ENCODE measurements around the gene RUNX2.

The RUNX2 gene

GRCh38 chr6:45630801-45631200 lies 302.7 kb downstream of the RUNX2 start:
- no peak for DNase-seq

- peak; percentile 57 for DNase-seq
Measured at GRCh38 chr6:45631396-45631795, 303.3 kb downstream of the RUNX2 start.

GRCh38 chr6:45633272-45633908 lies 305.3 kb downstream of the RUNX2 start:
- no peak for DNase-seq

GRCh38 chr6:45634231-45634630 lies 306.1 kb downstream of the RUNX2 start:
- no peak for DNase-seq

- DNase-seq: no peak
Measured at GRCh38 chr6:45635284-45635867, 307.2 kb downstream of the RUNX2 start.

- DNase-seq: no peak
Measured at GRCh38 chr6:45637056-45637455, 308.9 kb downstream of the RUNX2 start.

- DNase-seq: no peak
Measured at GRCh38 chr6:45637611-45638257, 309.6 kb downstream of the RUNX2 start.

GRCh38 chr6:45640081-45640491 lies 312.0 kb downstream of the RUNX2 start:
- DNase-seq: no peak

GRCh38 chr6:45640811-45641210 lies 312.7 kb downstream of the RUNX2 start:
- no peak for DNase-seq

GRCh38 chr6:45642331-45643125 lies 314.4 kb downstream of the RUNX2 start:
- DNase-seq: no peak

GRCh38 chr6:45643126-45643525 lies 315.0 kb downstream of the RUNX2 start:
- DNase-seq: no peak

GRCh38 chr6:45644720-45645119 lies 316.6 kb downstream of the RUNX2 start:
- no peak for DNase-seq

GRCh38 chr6:45645302-45645701 lies 317.2 kb downstream of the RUNX2 start:
- no peak for DNase-seq

- DNase-seq: peak; percentile 10
Measured at GRCh38 chr6:45647341-45648261, 319.5 kb downstream of the RUNX2 start.

- no peak for DNase-seq
Measured at GRCh38 chr6:45648262-45648620, 320.1 kb downstream of the RUNX2 start.

- DNase-seq: no peak
Measured at GRCh38 chr6:45650524-45651135, 322.5 kb downstream of the RUNX2 start.

- no peak for DNase-seq
Measured at GRCh38 chr6:45651301-45651700, 323.2 kb downstream of the RUNX2 start.

- no peak for DNase-seq
Measured at GRCh38 chr6:45652416-45652815, 324.3 kb downstream of the RUNX2 start.

- no peak for DNase-seq
Measured at GRCh38 chr6:45653117-45653883, 325.2 kb downstream of the RUNX2 start.

- DNase-seq: no peak
Measured at GRCh38 chr6:45654673-45655072, 326.5 kb downstream of the RUNX2 start.

GRCh38 chr6:45655745-45656476 lies 327.8 kb downstream of the RUNX2 start:
- no peak for DNase-seq

Data from GF-D8 (cell line).